Nephron (organoid): Measurements from ENCODE around the gene FAM229A.

ENCODE experiments used
- H3K27ac Mint-ChIP-seq, 3 experiments: 2 replicates each; pipeline ENCODE4 v1.8.0; 2020; ENCODE audit warnings: mixed read lengths in 3 of 3, mild to moderate bottlenecking in 2 of 3, moderate library complexity in 1 of 3
- H3K27me3 Mint-ChIP-seq: 2 replicates; pipeline ENCODE4 v1.8.0; 2021; ENCODE audit warnings: low read depth, mild to moderate bottlenecking, moderate library complexity, mixed read lengths
- H3K36me3 Mint-ChIP-seq: 2 replicates; pipeline ENCODE4 v1.8.0; 2020; ENCODE audit warnings: low read depth, mixed read lengths
- H3K4me1 Mint-ChIP-seq: 2 replicates; pipeline ENCODE4 v1.8.0; 2020; ENCODE audit warnings: mixed read lengths
- H3K4me3 Mint-ChIP-seq, 3 experiments: 2 replicates each; pipeline ENCODE4 v1.8.0; 2020; ENCODE audit warnings: mild to moderate bottlenecking in 3 of 3, mixed read lengths in 3 of 3, moderate library complexity in 2 of 3
- H3K9me3 Mint-ChIP-seq: 2 replicates; pipeline ENCODE4 v1.8.0; 2020; ENCODE audit warnings: mixed read lengths
- CTCF ChIP-seq, 3 experiments: fragments of 200-600 bp; sonication (generic); IDR thresholded peaks; one replicate each; pipeline ENCODE4 v1.5.0; 2021; ENCODE audit warnings: antibody characterized with exemption in 3 of 3; ENCODE audit not compliant: unreplicated experiment in 3 of 3

FAM229A gene

GRCh38 chr1:32329931-32330466 lies 32.3 kb downstream of the FAM229A start:
- TF ChIP-seq CTCF (IDR thresholded peaks at IDR 0.05; ENCODE audit: unreplicated experiment in 3 of 3), result no peak
- H3K36me3 Mint-ChIP-seq, result peaks cover 81% of the 10 kb centered on the region
- H3K9me3 Mint-ChIP-seq, result no peaks in the 10 kb centered on the region

GRCh38 chr1:32327204-32327603 lies 35.1 kb downstream of the FAM229A start:
- H3K36me3 Mint-ChIP-seq, result peaks cover 71% of the 10 kb centered on the region
- no peak overlapping the region for H3K4me3 Mint-ChIP-seq
- TF ChIP-seq CTCF (IDR thresholded peaks at IDR 0.05; ENCODE audit: unreplicated experiment in 3 of 3), result no peak
- H3K27ac Mint-ChIP-seq, result no peak overlapping the region
- no peaks in the 10 kb centered on the region for H3K9me3 Mint-ChIP-seq
- H3K27me3 Mint-ChIP-seq, result no peaks in the 10 kb centered on the region
- H3K4me1 Mint-ChIP-seq, result peaks cover 6% of the 10 kb centered on the region

More at GRCh38 chr1:32329931-32330466, 32.3 kb downstream of the FAM229A start:
- H3K4me1 Mint-ChIP-seq, result peaks cover 22% of the 10 kb centered on the region
- no peak overlapping the region for H3K27ac Mint-ChIP-seq
- H3K27me3 Mint-ChIP-seq, result no peaks in the 10 kb centered on the region
- H3K4me3 Mint-ChIP-seq, result peak overlapping the region in 1 of 3 experiments; percentile 37

GRCh38 chr1:32321712-32322291 lies 40.5 kb downstream of the FAM229A start:
- H3K9me3 Mint-ChIP-seq, result no peaks in the 10 kb centered on the region
- no peak overlapping the region for H3K4me3 Mint-ChIP-seq
- H3K27ac Mint-ChIP-seq, result no peak overlapping the region
- no peaks in the 10 kb centered on the region for H3K4me1 Mint-ChIP-seq
- TF ChIP-seq CTCF (IDR thresholded peaks at IDR 0.05; ENCODE audit: unreplicated experiment in 3 of 3), result no peak
- peaks cover 32% of the 10 kb centered on the region for H3K36me3 Mint-ChIP-seq
- H3K27me3 Mint-ChIP-seq, result no peaks in the 10 kb centered on the region

GRCh38 chr1:32318127-32318869 lies 44.0 kb downstream of the FAM229A start:
- no peak for TF ChIP-seq CTCF (IDR thresholded peaks at IDR 0.05; ENCODE audit: unreplicated experiment in 3 of 3)
- H3K9me3 Mint-ChIP-seq, result no peaks in the 10 kb centered on the region
- no peak overlapping the region for H3K4me3 Mint-ChIP-seq
- peaks cover 30% of the 10 kb centered on the region for H3K36me3 Mint-ChIP-seq
- no peak overlapping the region for H3K27ac Mint-ChIP-seq
- H3K4me1 Mint-ChIP-seq, result no peaks in the 10 kb centered on the region
- no peaks in the 10 kb centered on the region for H3K27me3 Mint-ChIP-seq

GRCh38 chr1:32316903-32317277 lies 45.4 kb downstream of the FAM229A start:
- no peak for TF ChIP-seq CTCF (IDR thresholded peaks at IDR 0.05; ENCODE audit: unreplicated experiment in 3 of 3)
- Mint-ChIP-seq H3K27me3 (no peaks in the 10 kb centered on the region), H3K36me3 (peaks cover 26% of the 10 kb centered on the region), H3K4me1 (no peaks in the 10 kb centered on the region), H3K9me3 (no peaks in the 10 kb centered on the region), H3K4me3 (no peak overlapping the region), H3K27ac (peak overlapping the region in 1 of 3 experiments; percentile 5)
